Upper lobe of left lung (tissue), 4 donors: ENCODE results near the gene GAN.

Source experiments
- EP300 ChIP-seq, 4 donors: sonication (generic); formaldehyde crosslinking; IDR thresholded peaks; one replicate each; pipeline ENCODE4 v1.5.1; 2017; ENCODE audit warnings: antibody characterized with exemption in 4 of 4, control low read depth in 2 of 4
- POLR2A ChIP-seq, 4 donors: fragments of 450-650 bp; IDR thresholded peaks; one replicate each; pipeline ENCODE4 v1.5.1; 2016 to 2017; ENCODE audit warnings: antibody characterized with exemption in 4 of 4, mild to moderate bottlenecking in 2 of 4
- POLR2AphosphoS5 ChIP-seq, 2 donors: sonication (generic); formaldehyde crosslinking; IDR thresholded peaks; one replicate each; pipeline ENCODE4 v1.5.1; 2017; ENCODE audit warnings: antibody characterized with exemption in 2 of 2
- TF ChIP-seq, protein P1 (sequence below), 6 experiments: fragments of 450-650 bp in 4 of 6; fragments of 200-600 bp in 2 of 6; sonication (generic) in 2 of 6; IDR thresholded peaks; one replicate each; pipeline ENCODE4 v1.5.1; 2016 to 2019; ENCODE audit warnings: antibody characterized with exemption in 6 of 6

DNA sequence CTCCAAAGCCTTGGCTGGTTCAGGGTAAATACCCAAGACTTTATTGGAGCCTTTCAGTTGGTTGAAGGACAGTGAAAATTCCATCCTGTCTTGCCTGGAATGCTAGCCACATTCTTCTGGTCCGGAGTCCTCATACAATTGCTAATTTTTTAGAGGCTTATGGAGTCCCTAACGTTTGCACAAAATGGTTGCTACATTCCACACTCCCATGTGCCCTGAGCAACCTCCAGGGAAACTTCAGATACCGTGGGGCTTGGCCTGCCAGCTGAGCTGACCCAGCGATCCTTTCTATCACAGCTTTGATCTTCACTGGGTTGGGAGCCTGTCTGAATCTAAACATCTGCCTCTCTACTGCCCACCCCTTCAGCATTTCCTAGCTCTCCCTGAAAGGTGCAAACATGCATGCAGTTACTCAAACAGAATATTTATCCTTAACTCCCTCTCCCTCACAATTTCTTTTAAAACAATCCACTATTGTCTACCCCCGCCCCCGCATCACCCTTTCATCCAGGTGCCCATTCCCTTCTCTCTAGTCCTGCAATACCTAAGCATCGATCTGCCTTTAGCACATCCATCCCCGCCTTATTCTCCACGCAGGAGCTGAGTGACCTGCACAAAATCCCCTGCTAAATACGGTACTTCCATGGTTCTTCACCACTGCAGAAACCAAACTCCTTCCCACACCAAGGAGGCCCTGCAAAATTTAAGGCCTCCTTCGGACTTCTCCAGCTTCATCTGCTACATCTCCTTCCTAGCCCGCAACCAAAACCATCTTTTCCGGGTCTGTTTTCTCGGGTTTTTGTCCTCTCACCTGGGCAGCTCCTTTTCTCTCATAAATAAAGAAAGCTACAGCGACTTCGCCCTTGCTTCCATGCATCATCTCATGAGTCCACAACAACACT lies 810 bp upstream of the GAN start:
- TF ChIP-seq EP300 (IDR thresholded peaks at IDR 0.05) (no peak), POLR2AphosphoS5 (IDR thresholded peaks at IDR 0.05) (no peak), POLR2A (IDR thresholded peaks at IDR 0.05) (no peak)
- TF ChIP-seq, protein P1, sequence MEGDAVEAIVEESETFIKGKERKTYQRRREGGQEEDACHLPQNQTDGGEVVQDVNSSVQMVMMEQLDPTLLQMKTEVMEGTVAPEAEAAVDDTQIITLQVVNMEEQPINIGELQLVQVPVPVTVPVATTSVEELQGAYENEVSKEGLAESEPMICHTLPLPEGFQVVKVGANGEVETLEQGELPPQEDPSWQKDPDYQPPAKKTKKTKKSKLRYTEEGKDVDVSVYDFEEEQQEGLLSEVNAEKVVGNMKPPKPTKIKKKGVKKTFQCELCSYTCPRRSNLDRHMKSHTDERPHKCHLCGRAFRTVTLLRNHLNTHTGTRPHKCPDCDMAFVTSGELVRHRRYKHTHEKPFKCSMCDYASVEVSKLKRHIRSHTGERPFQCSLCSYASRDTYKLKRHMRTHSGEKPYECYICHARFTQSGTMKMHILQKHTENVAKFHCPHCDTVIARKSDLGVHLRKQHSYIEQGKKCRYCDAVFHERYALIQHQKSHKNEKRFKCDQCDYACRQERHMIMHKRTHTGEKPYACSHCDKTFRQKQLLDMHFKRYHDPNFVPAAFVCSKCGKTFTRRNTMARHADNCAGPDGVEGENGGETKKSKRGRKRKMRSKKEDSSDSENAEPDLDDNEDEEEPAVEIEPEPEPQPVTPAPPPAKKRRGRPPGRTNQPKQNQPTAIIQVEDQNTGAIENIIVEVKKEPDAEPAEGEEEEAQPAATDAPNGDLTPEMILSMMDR (IDR thresholded peaks at IDR 0.05): no peak
